ENCODE results near the gene GJA5.

The GJA5 gene

GRCh38 chr1:147725685-147726084 is 34.7 kb downstream of the GJA5 start:
- no peak overlapping the region for H3K4me3 ChIP-seq (ENCODE audit: insufficient read depth, low read length, poor library complexity, severe bottlenecking)
- no peak for TF ChIP-seq EZH2phosphoT487 (conservative IDR thresholded peaks at IDR 0.05; ENCODE audit: low read length)
- no peak for TF ChIP-seq CTCF (IDR thresholded peaks at IDR 0.05; ENCODE audit: insufficient read depth, low read length, poor library complexity, severe bottlenecking)
- no peaks in the 10 kb centered on the region for H3K9me3 ChIP-seq (ENCODE audit: insufficient read depth, low read length)
- H3K4me2 ChIP-seq (ENCODE audit: low read depth, low read length, poor library complexity, severe bottlenecking), result no peak overlapping the region
- H2AFZ ChIP-seq (ENCODE audit: low read depth, low read length, severe bottlenecking), result no peak overlapping the region
- no peaks in the 10 kb centered on the region for H3K9me2 ChIP-seq (replicated peaks; ENCODE audit: insufficient read depth, low read length)
- H3K36me3 ChIP-seq (ENCODE audit: low read length), result no peaks in the 10 kb centered on the region
- no peak overlapping the region for H3K27ac ChIP-seq (ENCODE audit: low read depth, low read length)
- no peaks in the 10 kb centered on the region for H3K79me2 ChIP-seq (ENCODE audit: insufficient read depth, low read length)
- no peaks in the 10 kb centered on the region for H3K27me3 ChIP-seq (ENCODE audit: low read length)
- H4K20me1 ChIP-seq (ENCODE audit: low read depth, low read length), result no peaks in the 10 kb centered on the region
- no peaks in the 10 kb centered on the region for H3F3A ChIP-seq (ENCODE audit: insufficient read depth)
- no peak overlapping the region for H3K9ac ChIP-seq (ENCODE audit: low read length)

- H3K9me2 ChIP-seq (replicated peaks; ENCODE audit: insufficient read depth, low read length), result no peaks in the 10 kb centered on the region
- no peaks in the 10 kb centered on the region for H3K27me3 ChIP-seq (ENCODE audit: low read length)
- no peak overlapping the region for H3K27ac ChIP-seq (ENCODE audit: low read depth, low read length)
These were observed 36.6 kb downstream of the GJA5 start for GRCh38 chr1:147723691-147724323.

GRCh38 chr1:147722124-147722523 is 38.3 kb downstream of the GJA5 start:
- Histone ChIP-seq H4K20me1 (ENCODE audit: low read depth, low read length) (no peaks in the 10 kb centered on the region), H3K9me3 (ENCODE audit: insufficient read depth, low read length) (peaks cover 17% of the 10 kb centered on the region; the same call in 1 of the 2 replicates), H3K9me2 (replicated peaks; ENCODE audit: insufficient read depth, low read length) (no peaks in the 10 kb centered on the region), H3K36me3 (ENCODE audit: low read length) (no peaks in the 10 kb centered on the region), H3K9ac (ENCODE audit: low read length) (no peak overlapping the region), H3K27ac (ENCODE audit: low read depth, low read length) (no peak overlapping the region), H3K79me2 (ENCODE audit: insufficient read depth, low read length) (no peaks in the 10 kb centered on the region), H2AFZ (ENCODE audit: low read depth, low read length, severe bottlenecking) (no peak overlapping the region), H3F3A (ENCODE audit: insufficient read depth) (no peaks in the 10 kb centered on the region), H3K4me2 (ENCODE audit: low read depth, low read length, poor library complexity, severe bottlenecking) (no peak overlapping the region), H3K27me3 (ENCODE audit: low read length) (no peaks in the 10 kb centered on the region), H3K4me3 (ENCODE audit: insufficient read depth, low read length, poor library complexity, severe bottlenecking) (no peak overlapping the region)
- TF ChIP-seq EZH2phosphoT487 (conservative IDR thresholded peaks at IDR 0.05; ENCODE audit: low read length) (no peak), CTCF (IDR thresholded peaks at IDR 0.05; ENCODE audit: insufficient read depth, low read length, poor library complexity, severe bottlenecking) (no peak)

More at GRCh38 chr1:147723691-147724323, 36.6 kb downstream of the GJA5 start:
- Histone ChIP-seq H3K36me3 (ENCODE audit: low read length) (no peaks in the 10 kb centered on the region), H3K9ac (ENCODE audit: low read length) (no peak overlapping the region), H3K4me2 (ENCODE audit: low read depth, low read length, poor library complexity, severe bottlenecking) (no peak overlapping the region), H3F3A (ENCODE audit: insufficient read depth) (no peaks in the 10 kb centered on the region), H2AFZ (ENCODE audit: low read depth, low read length, severe bottlenecking) (no peak overlapping the region), H3K9me3 (ENCODE audit: insufficient read depth, low read length) (peaks cover 12% of the 10 kb centered on the region; the same call in 1 of the 2 replicates), H3K4me3 (ENCODE audit: insufficient read depth, low read length, poor library complexity, severe bottlenecking) (no peak overlapping the region), H4K20me1 (ENCODE audit: low read depth, low read length) (no peaks in the 10 kb centered on the region), H3K79me2 (ENCODE audit: insufficient read depth, low read length) (no peaks in the 10 kb centered on the region)
- TF ChIP-seq EZH2phosphoT487 (conservative IDR thresholded peaks at IDR 0.05; ENCODE audit: low read length) (no peak), CTCF (IDR thresholded peaks at IDR 0.05; ENCODE audit: insufficient read depth, low read length, poor library complexity, severe bottlenecking) (no peak)
